HCT116 (cell line): ENCODE results near the gene OPCML.

Experiments
- ELF1 ChIP-seq: IDR thresholded peaks from 2 replicates; pipeline ENCODE4 v1.6.1; 2012; ENCODE audit warnings: low read depth, borderline replicate concordance
- EZH2 ChIP-seq: fragments of 200-600 bp; sonication (generic); IDR thresholded peaks from 2 replicates; pipeline ENCODE4 v1.6.1; 2017; ENCODE audit warnings: antibody characterized with exemption, mixed run types
- EZH2phosphoT487 ChIP-seq: fragments of 200-600 bp; IDR thresholded peaks from 2 replicates; pipeline ENCODE4 v1.6.1; 2018; ENCODE audit warnings: antibody characterized with exemption, borderline replicate concordance
- POLR2A ChIP-seq: IDR thresholded peaks from 2 replicates; pipeline ENCODE4 v1.7.0; 2011; ENCODE audit warnings: borderline replicate concordance; ENCODE audit not compliant: insufficient read depth, insufficient read length; ENCODE audit errors: extremely low read depth
- POLR2AphosphoS5 ChIP-seq: IDR thresholded peaks from 2 replicates; pipeline ENCODE4 v1.6.1; 2011; ENCODE audit warnings: mild to moderate bottlenecking, low read depth, low read length, moderate library complexity
- SIN3A ChIP-seq: IDR thresholded peaks from 2 replicates; pipeline ENCODE4 v1.6.1; 2012; ENCODE audit warnings: low read depth
- SP1 ChIP-seq: IDR thresholded peaks from 2 replicates; pipeline ENCODE4 v1.6.1; 2012; ENCODE audit warnings: low read depth
- YY1 ChIP-seq: IDR thresholded peaks from 2 replicates; pipeline ENCODE4 v1.6.1; 2011; ENCODE audit warnings: low read length, low read depth, moderate library complexity, mild to moderate bottlenecking; ENCODE audit not compliant: insufficient replicate concordance; ENCODE audit errors: extremely low read depth
- ZNF274 ChIP-seq: fragments of 200-500 bp; sonication (Bioruptor generic); IDR thresholded peaks from 2 replicates; pipeline ENCODE4 v1.6.1; 2014; ENCODE audit warnings: mild to moderate bottlenecking, low read depth, low read length, inconsistent platforms
- TF ChIP-seq, protein P1 (sequence below), 3 experiments: fragments of 200-600 bp in 1 of 3; sonication (generic) in 1 of 3; IDR thresholded peaks in 2 of 3; conservative IDR thresholded peaks in 1 of 3; 2 replicates each; pipeline ENCODE4 v1.5.1; 2012 to 2017; ENCODE audit warnings: low read depth in 2 of 3, low read length in 2 of 3, antibody characterized with exemption in 1 of 3, borderline replicate concordance in 1 of 3, control low read depth in 1 of 3, mild to moderate bottlenecking in 1 of 3, mixed read lengths in 1 of 3, mixed run types in 1 of 3, moderate library complexity in 1 of 3; ENCODE audit not compliant: insufficient read depth in 1 of 3
- TF ChIP-seq, protein P2 (sequence below): IDR thresholded peaks from 2 replicates; pipeline ENCODE4 v1.6.1; 2012; ENCODE audit warnings: low read depth
- TF ChIP-seq, protein P3 (sequence below): IDR thresholded peaks from 2 replicates; pipeline ENCODE4 v1.6.1; 2011; ENCODE audit warnings: mild to moderate bottlenecking, low read length, moderate library complexity; ENCODE audit not compliant: insufficient replicate concordance; ENCODE audit errors: extremely low read depth
- TF ChIP-seq, protein P4 (sequence below): IDR thresholded peaks from 2 replicates; pipeline ENCODE4 v1.6.1; 2012

- TF ChIP-seq, protein P1, sequence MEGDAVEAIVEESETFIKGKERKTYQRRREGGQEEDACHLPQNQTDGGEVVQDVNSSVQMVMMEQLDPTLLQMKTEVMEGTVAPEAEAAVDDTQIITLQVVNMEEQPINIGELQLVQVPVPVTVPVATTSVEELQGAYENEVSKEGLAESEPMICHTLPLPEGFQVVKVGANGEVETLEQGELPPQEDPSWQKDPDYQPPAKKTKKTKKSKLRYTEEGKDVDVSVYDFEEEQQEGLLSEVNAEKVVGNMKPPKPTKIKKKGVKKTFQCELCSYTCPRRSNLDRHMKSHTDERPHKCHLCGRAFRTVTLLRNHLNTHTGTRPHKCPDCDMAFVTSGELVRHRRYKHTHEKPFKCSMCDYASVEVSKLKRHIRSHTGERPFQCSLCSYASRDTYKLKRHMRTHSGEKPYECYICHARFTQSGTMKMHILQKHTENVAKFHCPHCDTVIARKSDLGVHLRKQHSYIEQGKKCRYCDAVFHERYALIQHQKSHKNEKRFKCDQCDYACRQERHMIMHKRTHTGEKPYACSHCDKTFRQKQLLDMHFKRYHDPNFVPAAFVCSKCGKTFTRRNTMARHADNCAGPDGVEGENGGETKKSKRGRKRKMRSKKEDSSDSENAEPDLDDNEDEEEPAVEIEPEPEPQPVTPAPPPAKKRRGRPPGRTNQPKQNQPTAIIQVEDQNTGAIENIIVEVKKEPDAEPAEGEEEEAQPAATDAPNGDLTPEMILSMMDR (IDR thresholded peaks at IDR 0.05 in 2 of 3, conservative IDR thresholded peaks at IDR 0.05 in 1 of 3; ENCODE audit: borderline replicate concordance in 1 of 3, insufficient read depth in 1 of 3, low read depth in 2 of 3, low read length in 2 of 3) = no peak
- TF ChIP-seq EZH2 = no peak
- no peak for TF ChIP-seq POLR2A
- TF ChIP-seq ZNF274 = no peak
- TF ChIP-seq EZH2phosphoT487 = no peak
- TF ChIP-seq, protein P2, sequence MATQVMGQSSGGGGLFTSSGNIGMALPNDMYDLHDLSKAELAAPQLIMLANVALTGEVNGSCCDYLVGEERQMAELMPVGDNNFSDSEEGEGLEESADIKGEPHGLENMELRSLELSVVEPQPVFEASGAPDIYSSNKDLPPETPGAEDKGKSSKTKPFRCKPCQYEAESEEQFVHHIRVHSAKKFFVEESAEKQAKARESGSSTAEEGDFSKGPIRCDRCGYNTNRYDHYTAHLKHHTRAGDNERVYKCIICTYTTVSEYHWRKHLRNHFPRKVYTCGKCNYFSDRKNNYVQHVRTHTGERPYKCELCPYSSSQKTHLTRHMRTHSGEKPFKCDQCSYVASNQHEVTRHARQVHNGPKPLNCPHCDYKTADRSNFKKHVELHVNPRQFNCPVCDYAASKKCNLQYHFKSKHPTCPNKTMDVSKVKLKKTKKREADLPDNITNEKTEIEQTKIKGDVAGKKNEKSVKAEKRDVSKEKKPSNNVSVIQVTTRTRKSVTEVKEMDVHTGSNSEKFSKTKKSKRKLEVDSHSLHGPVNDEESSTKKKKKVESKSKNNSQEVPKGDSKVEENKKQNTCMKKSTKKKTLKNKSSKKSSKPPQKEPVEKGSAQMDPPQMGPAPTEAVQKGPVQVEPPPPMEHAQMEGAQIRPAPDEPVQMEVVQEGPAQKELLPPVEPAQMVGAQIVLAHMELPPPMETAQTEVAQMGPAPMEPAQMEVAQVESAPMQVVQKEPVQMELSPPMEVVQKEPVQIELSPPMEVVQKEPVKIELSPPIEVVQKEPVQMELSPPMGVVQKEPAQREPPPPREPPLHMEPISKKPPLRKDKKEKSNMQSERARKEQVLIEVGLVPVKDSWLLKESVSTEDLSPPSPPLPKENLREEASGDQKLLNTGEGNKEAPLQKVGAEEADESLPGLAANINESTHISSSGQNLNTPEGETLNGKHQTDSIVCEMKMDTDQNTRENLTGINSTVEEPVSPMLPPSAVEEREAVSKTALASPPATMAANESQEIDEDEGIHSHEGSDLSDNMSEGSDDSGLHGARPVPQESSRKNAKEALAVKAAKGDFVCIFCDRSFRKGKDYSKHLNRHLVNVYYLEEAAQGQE = no peak
- TF ChIP-seq, protein P3, sequence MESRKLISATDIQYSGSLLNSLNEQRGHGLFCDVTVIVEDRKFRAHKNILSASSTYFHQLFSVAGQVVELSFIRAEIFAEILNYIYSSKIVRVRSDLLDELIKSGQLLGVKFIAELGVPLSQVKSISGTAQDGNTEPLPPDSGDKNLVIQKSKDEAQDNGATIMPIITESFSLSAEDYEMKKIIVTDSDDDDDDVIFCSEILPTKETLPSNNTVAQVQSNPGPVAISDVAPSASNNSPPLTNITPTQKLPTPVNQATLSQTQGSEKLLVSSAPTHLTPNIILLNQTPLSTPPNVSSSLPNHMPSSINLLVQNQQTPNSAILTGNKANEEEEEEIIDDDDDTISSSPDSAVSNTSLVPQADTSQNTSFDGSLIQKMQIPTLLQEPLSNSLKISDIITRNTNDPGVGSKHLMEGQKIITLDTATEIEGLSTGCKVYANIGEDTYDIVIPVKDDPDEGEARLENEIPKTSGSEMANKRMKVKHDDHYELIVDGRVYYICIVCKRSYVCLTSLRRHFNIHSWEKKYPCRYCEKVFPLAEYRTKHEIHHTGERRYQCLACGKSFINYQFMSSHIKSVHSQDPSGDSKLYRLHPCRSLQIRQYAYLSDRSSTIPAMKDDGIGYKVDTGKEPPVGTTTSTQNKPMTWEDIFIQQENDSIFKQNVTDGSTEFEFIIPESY = no peak
- TF ChIP-seq YY1 = no peak
- no peak for TF ChIP-seq POLR2AphosphoS5
- TF ChIP-seq ELF1 = no peak
- TF ChIP-seq SIN3A = no peak
- TF ChIP-seq SP1 = no peak
- TF ChIP-seq, protein P4, sequence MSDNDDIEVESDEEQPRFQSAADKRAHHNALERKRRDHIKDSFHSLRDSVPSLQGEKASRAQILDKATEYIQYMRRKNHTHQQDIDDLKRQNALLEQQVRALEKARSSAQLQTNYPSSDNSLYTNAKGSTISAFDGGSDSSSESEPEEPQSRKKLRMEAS = no peak
Observed at GRCh38 chr11:133251841-133252240, 280.5 kb downstream of the OPCML start.
